Measurements from ENCODE around the gene ZNF544. TPM values are rescaled to one million over a fixed set of nuclear protein-coding genes. Genes with fewer than 3 reads are reported as not detected.

ZNF544 gene
- total RNA-seq (10 to 100 TPM; 20.8 to 39.8 (median 37.5) TPM), polyA plus RNA-seq (10 to 100 TPM; 16.8 to 18.3 TPM)
- long read RNA-seq, donor 1, partial matches to known transcripts = 2 of 18 reads
- long read RNA-seq, donor 1, other reads (novel, unspliced or antisense) = 10 of 18 reads
- long read RNA-seq, donor 2, partial matches to known transcripts = 0 of 3 reads
- long read RNA-seq, donor 2, other reads (novel, unspliced or antisense) = 0 of 3 reads
- long read RNA-seq, donor 3, partial matches to known transcripts = 0 of 14 reads
- long read RNA-seq, donor 3, other reads (novel, unspliced or antisense) = 10 of 14 reads

DNA sequence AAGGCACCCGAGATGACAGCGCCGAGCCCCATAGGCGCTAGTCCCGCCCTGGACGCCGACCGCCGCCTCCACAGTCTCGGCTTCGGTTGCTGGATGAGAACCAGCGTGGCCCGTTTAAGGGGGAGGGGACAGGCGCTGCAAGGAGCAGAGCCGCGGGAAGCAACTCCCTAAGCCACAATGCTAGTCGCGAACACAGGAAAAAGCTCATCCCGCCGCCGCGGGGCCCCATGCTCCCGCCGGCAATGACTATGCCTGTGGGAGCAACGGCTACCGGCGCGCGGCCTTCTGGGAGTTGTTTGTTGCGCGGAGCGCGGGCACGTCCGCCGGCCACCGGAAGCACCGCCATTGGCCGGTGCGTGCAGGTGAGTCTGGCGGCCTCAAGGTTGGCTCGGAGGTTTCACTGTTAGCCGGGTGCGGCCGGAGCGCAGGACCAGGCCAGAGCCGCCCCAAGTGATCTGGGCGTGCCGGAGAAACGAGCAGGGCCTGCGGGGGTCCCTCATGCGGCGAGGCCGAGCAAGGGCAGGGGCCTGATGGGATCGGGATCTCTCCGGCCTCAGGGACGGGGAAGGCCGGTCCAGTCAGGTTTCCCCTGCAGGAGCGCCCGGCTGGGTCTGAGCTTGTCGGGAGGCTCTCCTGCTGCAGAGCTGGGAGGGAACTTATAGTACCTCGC lies at the start of gene ZNF544:
TSS of gene ZNF544 (plus strand) at position 330 of the 670 bp plus-strand sequence. CDS start 15,110 bp downstream, outside the sequence.
- TF ChIP-seq EP300 (IDR thresholded peaks at IDR 0.05) (no peak), POLR2A (IDR thresholded peaks at IDR 0.05) (peak; percentile 33)
- TF ChIP-seq, protein P1, sequence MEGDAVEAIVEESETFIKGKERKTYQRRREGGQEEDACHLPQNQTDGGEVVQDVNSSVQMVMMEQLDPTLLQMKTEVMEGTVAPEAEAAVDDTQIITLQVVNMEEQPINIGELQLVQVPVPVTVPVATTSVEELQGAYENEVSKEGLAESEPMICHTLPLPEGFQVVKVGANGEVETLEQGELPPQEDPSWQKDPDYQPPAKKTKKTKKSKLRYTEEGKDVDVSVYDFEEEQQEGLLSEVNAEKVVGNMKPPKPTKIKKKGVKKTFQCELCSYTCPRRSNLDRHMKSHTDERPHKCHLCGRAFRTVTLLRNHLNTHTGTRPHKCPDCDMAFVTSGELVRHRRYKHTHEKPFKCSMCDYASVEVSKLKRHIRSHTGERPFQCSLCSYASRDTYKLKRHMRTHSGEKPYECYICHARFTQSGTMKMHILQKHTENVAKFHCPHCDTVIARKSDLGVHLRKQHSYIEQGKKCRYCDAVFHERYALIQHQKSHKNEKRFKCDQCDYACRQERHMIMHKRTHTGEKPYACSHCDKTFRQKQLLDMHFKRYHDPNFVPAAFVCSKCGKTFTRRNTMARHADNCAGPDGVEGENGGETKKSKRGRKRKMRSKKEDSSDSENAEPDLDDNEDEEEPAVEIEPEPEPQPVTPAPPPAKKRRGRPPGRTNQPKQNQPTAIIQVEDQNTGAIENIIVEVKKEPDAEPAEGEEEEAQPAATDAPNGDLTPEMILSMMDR (IDR thresholded peaks at IDR 0.05) = peak in 2 of 3 donors; percentile 14 to 16
- WGBS, 3 donors = 0% methylated on average over 58 to 62 of the region's 62 CpGs
- DNase-seq = peak; percentile 65 to 76 (median 67)
- peak within 1 kb of the TSS; percentile 85 for H3K4me3 ChIP-seq
- peak within 1 kb of the TSS in 1 of 2 donors; percentile 61 for H3K27ac ChIP-seq
- H3K9me3 ChIP-seq = peaks cover 0 to 28% of the 10 kb centered on the region in 2 donors
- intact Hi-C loops (cut with DNase I) = no loop called here
- no peaks in the 10 kb centered on the region for H3K36me3 ChIP-seq
- H3K4me1 ChIP-seq (ENCODE audit: insufficient read depth) = peaks cover 8% of the 10 kb centered on the region
- H3K27me3 ChIP-seq = no peaks in the 10 kb centered on the region

DNA sequence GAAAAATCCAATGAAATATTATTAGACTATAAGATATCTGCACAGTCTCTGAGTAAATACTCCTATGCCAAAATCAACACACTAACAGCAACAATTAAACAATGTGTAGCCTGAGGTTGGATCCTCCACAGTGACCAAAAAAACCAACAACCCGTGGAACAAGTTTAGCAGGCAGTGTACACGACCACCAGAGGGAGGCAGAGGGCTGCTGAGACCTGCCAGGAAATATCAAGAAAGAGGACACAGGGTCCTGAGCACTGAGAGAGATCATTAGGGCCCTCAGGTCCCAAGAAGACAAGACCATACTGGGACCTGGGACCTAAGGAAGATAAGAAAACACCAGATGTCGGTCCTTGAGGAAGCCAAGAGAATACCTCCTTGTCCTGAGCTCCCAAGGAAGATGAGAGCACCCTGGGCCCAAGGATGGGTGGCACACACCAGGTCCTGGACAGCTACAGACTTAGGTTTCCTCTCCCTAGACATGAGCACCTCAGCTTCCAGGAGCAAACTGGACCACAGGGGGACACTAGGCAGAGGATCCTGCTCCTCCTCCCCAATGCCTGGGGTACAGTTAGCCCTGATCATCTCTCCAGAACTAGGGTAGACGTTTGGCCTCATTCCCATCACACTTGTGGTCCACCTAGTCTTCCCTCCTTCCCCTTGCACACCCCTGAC lies 46.7 kb upstream of the ZNF544 start:
- DNase-seq = peak in 4 of 5 donors; percentile 25 to 37 (median 32)
- Histone ChIP-seq H3K27ac (peak overlapping the region; percentile 97 to 98), H3K4me1 (ENCODE audit: insufficient read depth) (peaks cover 4% of the 10 kb centered on the region), H3K9me3 (peaks cover 8 to 66% of the 10 kb centered on the region in 2 donors), H3K27me3 (no peaks in the 10 kb centered on the region), H3K36me3 (peaks cover 5% of the 10 kb centered on the region), H3K4me3 (peak overlapping the region; percentile 72)
- TF ChIP-seq, protein P1 (IDR thresholded peaks at IDR 0.05) = no peak
- no peak for TF ChIP-seq POLR2A (IDR thresholded peaks at IDR 0.05)
- TF ChIP-seq EP300 (IDR thresholded peaks at IDR 0.05) = no peak
- 43 to 45% (median 45%) methylated on average over 4 of the region's 4 CpGs for WGBS, 3 donors
- intact Hi-C loops (cut with DNase I) = loop anchor here in 1 of 4 donors (10.0 kb wide), 1 partner anchor 93 kb away; the partner anchor contains the start of gene ZNF8

DNA sequence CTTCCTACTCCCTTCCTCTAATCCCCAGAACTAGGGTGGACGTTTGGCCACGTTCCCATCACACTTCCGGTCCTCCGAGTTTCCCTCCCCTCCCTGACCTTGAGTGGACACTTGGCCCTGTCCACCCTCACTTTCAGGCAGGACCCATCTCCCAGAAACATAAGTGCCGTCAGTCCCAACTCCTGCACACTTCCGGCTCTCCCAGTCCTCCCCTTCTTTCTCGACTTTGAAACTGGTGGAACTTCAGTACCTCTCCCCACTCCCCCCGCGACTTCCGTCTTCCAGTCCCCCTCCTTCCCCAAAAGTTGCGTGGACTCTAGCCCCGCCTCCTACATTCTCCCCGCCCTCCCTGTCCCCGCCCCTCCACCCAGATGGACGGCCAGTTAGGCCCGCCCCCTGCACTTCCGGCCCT lies 46.1 kb upstream of the ZNF544 start:
- Histone ChIP-seq H3K27me3 (no peaks in the 10 kb centered on the region), H3K9me3 (peaks cover 12 to 70% of the 10 kb centered on the region in 2 donors), H3K4me1 (ENCODE audit: insufficient read depth) (peaks cover 4% of the 10 kb centered on the region), H3K4me3 (peak overlapping the region; percentile 72), H3K27ac (peak overlapping the region; percentile 97 to 98), H3K36me3 (peaks cover 5% of the 10 kb centered on the region)
- peak in 1 of 5 donors; percentile 92 for DNase-seq
- intact Hi-C loops (cut with DNase I) = loop anchor here in 1 of 4 donors (10.0 kb wide), 1 partner anchor 92 kb away; the partner anchor contains the start of gene ZNF8
- no peak for TF ChIP-seq EP300 (IDR thresholded peaks at IDR 0.05)
- no peak for TF ChIP-seq POLR2A (IDR thresholded peaks at IDR 0.05)
- TF ChIP-seq, protein P1 (IDR thresholded peaks at IDR 0.05) = no peak
- WGBS, 3 donors = 3 to 6% (median 4%) methylated on average over 17 of the region's 17 CpGs
